ENCODE data around the gene EIF4A2. TPM values are rescaled to one million over a fixed set of nuclear protein-coding genes. Genes with fewer than 3 reads are reported as not detected.
A peak's percentile ranks its signal among the peaks of the same experiment; 100 is the strongest.

The EIF4A2 gene
- total RNA-seq, 1 donor from 2014 or later, result 1,764 TPM

DNA sequence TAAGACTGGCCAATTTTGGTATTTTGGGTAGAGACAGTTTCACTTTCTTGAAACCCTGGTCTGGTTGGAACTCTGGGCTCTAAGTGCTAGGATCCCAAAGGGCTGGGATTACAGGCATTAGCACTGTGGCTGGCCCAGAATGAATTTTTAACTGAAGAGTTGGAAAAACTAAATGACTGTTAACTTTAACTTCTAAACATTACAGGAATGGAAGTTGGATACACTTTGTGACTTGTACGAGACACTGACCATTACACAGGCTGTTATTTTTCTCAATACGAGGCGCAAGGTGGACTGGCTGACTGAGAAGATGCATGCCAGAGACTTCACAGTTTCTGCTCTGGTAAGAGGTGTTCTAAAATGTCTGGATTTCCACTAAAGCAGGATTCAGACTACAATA, 3.5 kb downstream of the EIF4A2 start:
- H3K4me3 ChIP-seq, result peak overlapping the region; percentile 97
- peak overlapping the region; percentile 96 for H3K4me2 ChIP-seq
- Mint-ChIP-seq H3K27me3 (ENCODE audit: insufficient read depth, low read depth) (peaks cover 10% of the 10 kb centered on the region), H3K27ac (no peak overlapping the region), H3K4me3 (no peak overlapping the region), H3K9me3 (peaks cover 2% of the 10 kb centered on the region), H3K4me1 (peaks cover 47% of the 10 kb centered on the region), H3K36me3 (peaks cover 49% of the 10 kb centered on the region)
- peaks cover 29% of the 10 kb centered on the region for H3K4me1 ChIP-seq
- H3K9ac ChIP-seq, result no peak overlapping the region
- no peak overlapping the region for H2AFZ ChIP-seq (replicated peaks)
- no peaks in the 10 kb centered on the region for H3K9me3 ChIP-seq (ENCODE audit: low read depth)
- H4K20me1 ChIP-seq (ENCODE audit: low read depth), result peaks cover 77% of the 10 kb centered on the region
- peaks cover 70% of the 10 kb centered on the region for H3K79me2 ChIP-seq (ENCODE audit: low read depth)
- H3K36me3 ChIP-seq, result peaks cover 46% of the 10 kb centered on the region
- H3F3A ChIP-seq (ENCODE audit: low read depth), result peaks cover 84% of the 10 kb centered on the region
- H3K27me3 ChIP-seq, result no peaks in the 10 kb centered on the region
- no peak for DNase-seq (ENCODE audit: low spot score)
- peak overlapping the region; percentile 100 for H3K27ac ChIP-seq
- TF ChIP-seq EZH2 (IDR thresholded peaks at IDR 0.05), result no peak
- no peak for TF ChIP-seq EZH2phosphoT487 (IDR thresholded peaks at IDR 0.05)
- TF ChIP-seq, protein P1, sequence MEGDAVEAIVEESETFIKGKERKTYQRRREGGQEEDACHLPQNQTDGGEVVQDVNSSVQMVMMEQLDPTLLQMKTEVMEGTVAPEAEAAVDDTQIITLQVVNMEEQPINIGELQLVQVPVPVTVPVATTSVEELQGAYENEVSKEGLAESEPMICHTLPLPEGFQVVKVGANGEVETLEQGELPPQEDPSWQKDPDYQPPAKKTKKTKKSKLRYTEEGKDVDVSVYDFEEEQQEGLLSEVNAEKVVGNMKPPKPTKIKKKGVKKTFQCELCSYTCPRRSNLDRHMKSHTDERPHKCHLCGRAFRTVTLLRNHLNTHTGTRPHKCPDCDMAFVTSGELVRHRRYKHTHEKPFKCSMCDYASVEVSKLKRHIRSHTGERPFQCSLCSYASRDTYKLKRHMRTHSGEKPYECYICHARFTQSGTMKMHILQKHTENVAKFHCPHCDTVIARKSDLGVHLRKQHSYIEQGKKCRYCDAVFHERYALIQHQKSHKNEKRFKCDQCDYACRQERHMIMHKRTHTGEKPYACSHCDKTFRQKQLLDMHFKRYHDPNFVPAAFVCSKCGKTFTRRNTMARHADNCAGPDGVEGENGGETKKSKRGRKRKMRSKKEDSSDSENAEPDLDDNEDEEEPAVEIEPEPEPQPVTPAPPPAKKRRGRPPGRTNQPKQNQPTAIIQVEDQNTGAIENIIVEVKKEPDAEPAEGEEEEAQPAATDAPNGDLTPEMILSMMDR (IDR thresholded peaks at IDR 0.05), result no peak

DNA sequence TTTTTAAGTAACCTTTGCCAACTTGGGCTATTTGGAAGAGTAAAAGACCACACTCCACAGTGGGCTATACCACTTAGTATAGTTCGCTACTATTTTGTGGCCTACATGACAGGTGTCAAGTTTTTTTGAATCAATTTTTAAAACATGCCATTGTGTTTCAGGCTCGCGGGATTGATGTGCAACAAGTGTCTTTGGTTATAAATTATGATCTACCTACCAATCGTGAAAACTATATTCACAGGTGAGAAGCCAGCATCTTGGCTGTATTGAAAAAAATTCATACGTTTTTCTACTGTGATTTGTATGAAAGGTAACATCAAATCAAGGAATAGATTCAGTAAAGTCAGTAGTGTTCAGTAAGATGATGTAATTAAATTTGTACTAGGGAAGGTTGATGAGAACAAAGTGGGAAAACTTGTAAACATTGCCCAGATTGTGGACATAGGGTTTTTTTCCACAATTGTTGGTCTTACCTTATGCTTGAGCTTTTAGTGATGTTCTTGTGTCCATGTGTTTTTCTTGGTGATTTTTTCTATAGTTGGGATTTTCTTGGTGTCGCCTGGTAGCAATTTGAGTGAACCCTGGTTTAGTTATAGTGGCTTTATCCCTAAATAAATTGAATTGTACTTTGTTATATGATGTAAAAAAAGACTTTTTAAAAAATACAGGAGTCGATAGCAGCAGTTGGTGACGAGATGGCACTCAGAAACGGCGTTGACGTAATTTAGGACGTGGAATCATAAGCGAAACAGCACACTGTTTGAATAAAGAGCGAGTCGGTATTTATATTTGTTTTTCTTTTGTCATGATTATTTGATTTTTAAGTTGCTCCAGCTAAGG, 4.5 kb downstream of the EIF4A2 start:
- Mint-ChIP-seq H3K36me3 (peaks cover 50% of the 10 kb centered on the region), H3K9me3 (peaks cover 2% of the 10 kb centered on the region), H3K4me3 (no peak overlapping the region), H3K27me3 (ENCODE audit: insufficient read depth, low read depth) (peaks cover 9% of the 10 kb centered on the region), H3K27ac (no peak overlapping the region), H3K4me1 (peaks cover 41% of the 10 kb centered on the region)
- H3F3A ChIP-seq (ENCODE audit: low read depth), result peaks cover 94% of the 10 kb centered on the region
- no peaks in the 10 kb centered on the region for H3K27me3 ChIP-seq
- peaks cover 23% of the 10 kb centered on the region for H3K4me1 ChIP-seq
- no peaks in the 10 kb centered on the region for H3K9me3 ChIP-seq (ENCODE audit: low read depth)
- TF ChIP-seq, protein P1 (IDR thresholded peaks at IDR 0.05), result no peak
- no peak for TF ChIP-seq EZH2phosphoT487 (IDR thresholded peaks at IDR 0.05)
- no peak for TF ChIP-seq EZH2 (IDR thresholded peaks at IDR 0.05)
- H2AFZ ChIP-seq (replicated peaks), result no peak overlapping the region
- H3K27ac ChIP-seq, result peak overlapping the region; percentile 100
- peaks cover 52% of the 10 kb centered on the region for H3K36me3 ChIP-seq
- H3K4me3 ChIP-seq, result peak overlapping the region; percentile 97
- H3K9ac ChIP-seq, result no peak overlapping the region
- no peak for DNase-seq (ENCODE audit: low spot score)
- H4K20me1 ChIP-seq (ENCODE audit: low read depth), result peaks cover 77% of the 10 kb centered on the region
- peak overlapping the region; percentile 96 for H3K4me2 ChIP-seq
- peaks cover 60% of the 10 kb centered on the region for H3K79me2 ChIP-seq (ENCODE audit: low read depth)

DNA sequence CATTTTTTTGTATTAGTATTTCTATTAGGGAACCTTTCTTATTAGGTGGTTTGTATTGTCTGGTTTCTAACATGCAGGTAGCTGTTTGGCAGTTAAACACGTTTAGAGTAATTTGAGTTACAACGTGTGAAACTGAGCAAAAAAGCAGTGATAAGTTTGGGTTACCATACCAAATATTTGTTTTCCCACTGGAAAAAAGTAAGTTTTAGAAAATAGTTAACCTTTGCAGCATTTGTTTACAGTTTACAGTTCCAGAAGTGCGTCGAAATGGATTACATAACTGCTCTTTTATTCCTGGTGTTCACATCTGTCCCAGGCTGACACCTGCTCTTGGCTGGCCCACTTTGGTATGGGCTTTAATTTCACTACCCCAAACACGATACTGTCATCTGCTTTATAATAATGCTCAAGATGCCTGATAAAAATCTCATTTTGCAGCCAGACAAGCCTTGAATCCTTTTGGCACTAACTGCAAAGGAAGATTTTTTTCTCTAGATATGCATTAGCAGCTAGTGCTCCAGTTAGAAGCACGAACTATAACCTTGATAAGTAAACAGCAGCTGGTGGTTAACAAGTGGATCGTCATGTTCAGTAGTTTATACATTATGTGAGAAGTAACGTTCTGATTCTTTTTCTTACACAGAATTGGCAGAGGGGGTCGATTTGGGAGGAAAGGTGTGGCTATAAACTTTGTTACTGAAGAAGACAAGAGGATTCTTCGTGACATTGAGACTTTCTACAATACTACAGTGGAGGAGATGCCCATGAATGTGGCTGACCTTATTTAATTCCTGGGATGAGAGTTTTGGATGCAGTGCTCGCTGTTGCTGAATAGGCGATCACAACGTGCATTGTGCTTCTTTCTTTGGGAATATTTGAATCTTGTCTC, 5.3 kb downstream of the EIF4A2 start:
- H3K27ac Mint-ChIP-seq, result no peak overlapping the region
- no peak overlapping the region for H3K9ac ChIP-seq

More for the DNA sequence above, 5.3 kb downstream of the EIF4A2 start:
- Mint-ChIP-seq H3K9me3 (no peaks in the 10 kb centered on the region), H3K27me3 (ENCODE audit: insufficient read depth, low read depth) (peaks cover 5% of the 10 kb centered on the region), H3K4me1 (peaks cover 41% of the 10 kb centered on the region), H3K36me3 (peaks cover 53% of the 10 kb centered on the region), H3K4me3 (no peak overlapping the region)
- no peak for DNase-seq (ENCODE audit: low spot score)
- Histone ChIP-seq H3K36me3 (peaks cover 52% of the 10 kb centered on the region), H3K9me3 (ENCODE audit: low read depth) (no peaks in the 10 kb centered on the region), H3K27ac (peak overlapping the region; percentile 30), H3F3A (ENCODE audit: low read depth) (peaks cover 98% of the 10 kb centered on the region), H3K79me2 (ENCODE audit: low read depth) (peaks cover 55% of the 10 kb centered on the region), H3K4me3 (peak overlapping the region; percentile 97), H2AFZ (replicated peaks) (no peak overlapping the region), H3K27me3 (no peaks in the 10 kb centered on the region), H3K4me2 (peak overlapping the region; percentile 96), H3K4me1 (peaks cover 23% of the 10 kb centered on the region), H4K20me1 (ENCODE audit: low read depth) (peaks cover 75% of the 10 kb centered on the region)
- TF ChIP-seq, protein P1 (IDR thresholded peaks at IDR 0.05), result no peak
- no peak for TF ChIP-seq EZH2 (IDR thresholded peaks at IDR 0.05)
- no peak for TF ChIP-seq EZH2phosphoT487 (IDR thresholded peaks at IDR 0.05)

Measured in neural progenitor cell (in vitro differentiated cells).